Body of pancreas (tissue), 4 donors: Measurements from ENCODE around the gene ANKRD34B. TPM values are rescaled to one million over a fixed set of nuclear protein-coding genes. Genes with fewer than 3 reads are reported as not detected.
A peak's percentile ranks its signal among the peaks of the same experiment; 100 is the strongest.

Experiments
- ATAC-seq: fragments of 150-250 bp; one replicate; pipeline ENCODE4 v1.9.1; 2016
- DNase-seq, 4 donors: peaks; one replicate each; pipeline ENCODE4 v3.0.0-alpha.2; 2019
- H3K27ac ChIP-seq, 4 donors: fragments of 200-600 bp; sonication (generic); 1 replicate in 3 of 4; 2 replicates in 1 of 4; pipeline versions ENCODE4 v1.5.1 to v1.6.1; 2016 to 2019; ENCODE audit warnings: mild to moderate bottlenecking in 1 of 4, mixed read lengths in 1 of 4, moderate library complexity in 1 of 4
- H3K27me3 ChIP-seq, 2 donors: fragments of 200-600 bp; sonication (generic); one replicate each; pipeline ENCODE4 v1.6.0; 2016; ENCODE audit warnings: mild to moderate bottlenecking in 1 of 2
- H3K36me3 ChIP-seq, 2 donors: fragments of 200-600 bp; sonication (generic); replicated peaks in 1 of 2; 2 replicates each; pipeline ENCODE4 v1.5.1; 2016; ENCODE audit warnings: low read depth in 2 of 2; ENCODE audit not compliant: insufficient read depth in 1 of 2
- H3K4me1 ChIP-seq: fragments of 200-600 bp; sonication (generic); one replicate; pipeline ENCODE4 v1.6.0; 2016
- H3K4me3 ChIP-seq, 2 donors: fragments of 200-600 bp; sonication (generic); 1 replicate in 1 of 2; 2 replicates in 1 of 2; pipeline ENCODE4 v1.5.1; 2016 to 2019
- H3K9me3 ChIP-seq, 3 donors: fragments of 200-600 bp; sonication (generic); 1 replicate in 2 of 3; 2 replicates in 1 of 3; pipeline ENCODE4 v1.5.1; 2016
- CTCF ChIP-seq, 7 experiments: fragments of 450-650 bp in 4 of 7; fragments of 200-600 bp in 3 of 7; sonication (generic) in 3 of 7; IDR thresholded peaks; one replicate each; pipeline ENCODE4 v1.5.1; 2016 to 2019; ENCODE audit warnings: antibody characterized with exemption in 7 of 7
- POLR2A ChIP-seq, 3 donors: fragments of 450-650 bp; IDR thresholded peaks; one replicate each; pipeline ENCODE4 v1.6.1; 2016; ENCODE audit warnings: antibody characterized with exemption in 3 of 3, mild to moderate bottlenecking in 2 of 3
- WGBS, 2 donors: methylation state at CpG; one replicate each; pipeline ENCODE4 v1.1.5; 2017; 5-methylcytosine and 5-hydroxymethylcytosine counted together
- intact Hi-C: fragments of 100-400 bp; cut with DNase I; formaldehyde crosslinking; loops from one replicate; pipeline ENCODE4 v1.15.1; 2023
- total RNA-seq, 2 donors: library from RNA; depleted of rRNA; stranded (reverse); fragments of >200 nt; gene quantifications; one replicate each; pipeline ENCODE4 v1.1.0, GENCODE V29; 2016

Gene ANKRD34B
- total RNA-seq, 2 donors from 2014 or later = not detected

- 17 to 26% methylated on average over 5 of the region's 5 CpGs for WGBS, 2 donors
- Histone ChIP-seq H3K36me3 (no peaks in the 10 kb centered on the region), H3K4me3 (no peak overlapping the region), H3K9me3 (no peaks in the 10 kb centered on the region), H3K4me1 (no peaks in the 10 kb centered on the region), H3K27me3 (no peaks in the 10 kb centered on the region), H3K27ac (no peak overlapping the region)
- ATAC-seq (no peak), DNase-seq (no peak)
- no peak for TF ChIP-seq POLR2A (IDR thresholded peaks at IDR 0.05)
- TF ChIP-seq CTCF (IDR thresholded peaks at IDR 0.05) = no peak
- intact Hi-C loops = no loop called here
Observed at GRCh38 chr5:80577707-80578106, 7.6 kb upstream of the ANKRD34B start.

GRCh38 chr5:80576383-80576782 is 6.3 kb upstream of the ANKRD34B start:
- no peak overlapping the region for H3K27ac ChIP-seq
- WGBS, 2 donors = 76 to 82% methylated on average over 5 of the region's 5 CpGs
- no peaks in the 10 kb centered on the region for H3K4me1 ChIP-seq
- DNase-seq (no peak), ATAC-seq (no peak)
- H3K9me3 ChIP-seq = no peaks in the 10 kb centered on the region
- H3K27me3 ChIP-seq = no peaks in the 10 kb centered on the region
- no peaks in the 10 kb centered on the region for H3K36me3 ChIP-seq
- TF ChIP-seq CTCF (IDR thresholded peaks at IDR 0.05) (no peak), POLR2A (IDR thresholded peaks at IDR 0.05) (no peak)
- no peak overlapping the region for H3K4me3 ChIP-seq
- intact Hi-C loops = no loop called here

- Histone ChIP-seq H3K27ac (no peak overlapping the region), H3K4me1 (peaks cover 17% of the 10 kb centered on the region), H3K4me3 (no peak overlapping the region), H3K36me3 (no peaks in the 10 kb centered on the region), H3K27me3 (peaks cover 0 to 19% of the 10 kb centered on the region in 2 donors), H3K9me3 (no peaks in the 10 kb centered on the region)
- 58 to 79% methylated on average over 3 of the region's 3 CpGs for WGBS, 2 donors
- ATAC-seq (no peak), DNase-seq (no peak)
- TF ChIP-seq POLR2A (IDR thresholded peaks at IDR 0.05) (no peak), CTCF (IDR thresholded peaks at IDR 0.05) (no peak)
- intact Hi-C loops = no loop called here
Observed at GRCh38 chr5:80573062-80573461, 3.0 kb upstream of the ANKRD34B start.

GRCh38 chr5:80569086-80569960 is 757 bp downstream of the ANKRD34B start:
- H3K36me3 ChIP-seq = no peaks in the 10 kb centered on the region
- DNase-seq = no peak
- no peak overlapping the region for H3K27ac ChIP-seq
- H3K4me1 ChIP-seq = peaks cover 17% of the 10 kb centered on the region
- ATAC-seq = no peak
- intact Hi-C loops = no loop called here
- TF ChIP-seq POLR2A (IDR thresholded peaks at IDR 0.05) (no peak), CTCF (IDR thresholded peaks at IDR 0.05) (no peak)
- WGBS, 2 donors = 0 to 1% methylated on average over 4 to 84 of the region's 89 CpGs
- H3K27me3 ChIP-seq = peaks cover 0 to 19% of the 10 kb centered on the region in 2 donors
- H3K4me3 ChIP-seq = peak overlapping the region in 1 of 2 donors; percentile 15
- H3K9me3 ChIP-seq = no peaks in the 10 kb centered on the region

- H3K9me3 ChIP-seq = no peaks in the 10 kb centered on the region
- intact Hi-C loops = no loop called here
- no peak overlapping the region for H3K27ac ChIP-seq
- DNase-seq (no peak), ATAC-seq (no peak)
- no peak overlapping the region for H3K4me3 ChIP-seq
- TF ChIP-seq POLR2A (IDR thresholded peaks at IDR 0.05) (no peak), CTCF (IDR thresholded peaks at IDR 0.05) (no peak)
- H3K36me3 ChIP-seq = no peaks in the 10 kb centered on the region
- H3K27me3 ChIP-seq = peaks cover 0 to 19% of the 10 kb centered on the region in 2 donors
- peaks cover 17% of the 10 kb centered on the region for H3K4me1 ChIP-seq
- WGBS, 2 donors = 41% methylated on average over 6 of the region's 6 CpGs
Observed at GRCh38 chr5:80568251-80568650, 1.8 kb downstream of the ANKRD34B start.
